LNCaP clone FGC (cell line): ENCODE measurements around the gene FUT3.

Experiments used
- DNase-seq: peaks from one replicate; pipeline ENCODE4 v3.0.0-alpha.2; 2011; ENCODE audit warnings: low read depth
- H3K4me3 ChIP-seq: 2 replicates; pipeline ENCODE4 v1.5.1; 2011; ENCODE audit warnings: mild to moderate bottlenecking, low read depth, low read length, control low read depth
- TF ChIP-seq, protein P1 (sequence below): IDR thresholded peaks from 2 replicates; pipeline ENCODE4 v1.5.1; 2012; ENCODE audit warnings: mild to moderate bottlenecking; ENCODE audit not compliant: control insufficient read depth, insufficient read depth; ENCODE audit errors: extremely low read depth

FUT3 gene

DNA sequence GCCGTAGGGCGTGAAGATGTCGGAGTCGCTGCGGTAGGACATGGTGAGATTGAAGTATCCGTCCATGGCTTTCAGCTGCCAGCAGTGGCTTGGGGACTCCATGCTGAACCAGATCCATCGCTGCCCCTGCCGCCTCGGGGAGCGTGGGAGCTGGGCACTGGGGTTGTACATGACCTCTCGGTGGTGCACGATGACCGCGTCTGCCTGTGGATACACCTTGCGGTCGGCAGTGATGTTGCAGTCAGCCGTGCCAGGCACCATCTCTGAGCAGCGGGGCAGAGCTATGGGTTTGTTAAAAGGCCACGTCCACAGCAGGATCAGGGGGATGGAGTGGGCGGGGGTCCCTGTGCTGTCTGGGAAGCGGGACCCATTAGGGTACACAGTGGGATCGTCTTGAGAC lies 19.2 kb downstream of the FUT3 start:
- no peak overlapping the region for H3K4me3 ChIP-seq
- TF ChIP-seq, protein P1, sequence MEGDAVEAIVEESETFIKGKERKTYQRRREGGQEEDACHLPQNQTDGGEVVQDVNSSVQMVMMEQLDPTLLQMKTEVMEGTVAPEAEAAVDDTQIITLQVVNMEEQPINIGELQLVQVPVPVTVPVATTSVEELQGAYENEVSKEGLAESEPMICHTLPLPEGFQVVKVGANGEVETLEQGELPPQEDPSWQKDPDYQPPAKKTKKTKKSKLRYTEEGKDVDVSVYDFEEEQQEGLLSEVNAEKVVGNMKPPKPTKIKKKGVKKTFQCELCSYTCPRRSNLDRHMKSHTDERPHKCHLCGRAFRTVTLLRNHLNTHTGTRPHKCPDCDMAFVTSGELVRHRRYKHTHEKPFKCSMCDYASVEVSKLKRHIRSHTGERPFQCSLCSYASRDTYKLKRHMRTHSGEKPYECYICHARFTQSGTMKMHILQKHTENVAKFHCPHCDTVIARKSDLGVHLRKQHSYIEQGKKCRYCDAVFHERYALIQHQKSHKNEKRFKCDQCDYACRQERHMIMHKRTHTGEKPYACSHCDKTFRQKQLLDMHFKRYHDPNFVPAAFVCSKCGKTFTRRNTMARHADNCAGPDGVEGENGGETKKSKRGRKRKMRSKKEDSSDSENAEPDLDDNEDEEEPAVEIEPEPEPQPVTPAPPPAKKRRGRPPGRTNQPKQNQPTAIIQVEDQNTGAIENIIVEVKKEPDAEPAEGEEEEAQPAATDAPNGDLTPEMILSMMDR = no peak
- DNase-seq = no peak

DNA sequence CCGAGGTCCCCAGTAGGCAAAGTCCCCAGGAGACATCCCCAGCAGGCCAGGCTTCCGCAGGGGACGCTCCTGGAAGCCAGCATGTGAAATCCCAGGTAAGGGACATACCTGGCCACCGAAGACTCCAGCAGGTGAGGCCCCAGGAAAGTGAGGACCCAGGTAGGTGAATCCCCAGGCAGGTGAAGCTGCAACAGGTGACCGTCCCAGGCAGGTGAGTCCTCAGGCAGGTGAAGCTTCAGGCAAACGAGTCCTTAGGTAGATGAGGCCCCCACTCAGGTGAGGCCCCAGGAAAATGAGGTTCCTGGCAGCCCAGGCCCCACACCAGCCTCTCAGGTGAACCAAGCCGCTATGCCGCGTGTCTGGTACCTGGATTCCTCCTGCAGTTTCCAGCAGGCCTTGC lies 20.1 kb downstream of the FUT3 start:
- H3K4me3 ChIP-seq = no peak overlapping the region
- no peak for DNase-seq
- TF ChIP-seq, protein P1 = no peak

DNA sequence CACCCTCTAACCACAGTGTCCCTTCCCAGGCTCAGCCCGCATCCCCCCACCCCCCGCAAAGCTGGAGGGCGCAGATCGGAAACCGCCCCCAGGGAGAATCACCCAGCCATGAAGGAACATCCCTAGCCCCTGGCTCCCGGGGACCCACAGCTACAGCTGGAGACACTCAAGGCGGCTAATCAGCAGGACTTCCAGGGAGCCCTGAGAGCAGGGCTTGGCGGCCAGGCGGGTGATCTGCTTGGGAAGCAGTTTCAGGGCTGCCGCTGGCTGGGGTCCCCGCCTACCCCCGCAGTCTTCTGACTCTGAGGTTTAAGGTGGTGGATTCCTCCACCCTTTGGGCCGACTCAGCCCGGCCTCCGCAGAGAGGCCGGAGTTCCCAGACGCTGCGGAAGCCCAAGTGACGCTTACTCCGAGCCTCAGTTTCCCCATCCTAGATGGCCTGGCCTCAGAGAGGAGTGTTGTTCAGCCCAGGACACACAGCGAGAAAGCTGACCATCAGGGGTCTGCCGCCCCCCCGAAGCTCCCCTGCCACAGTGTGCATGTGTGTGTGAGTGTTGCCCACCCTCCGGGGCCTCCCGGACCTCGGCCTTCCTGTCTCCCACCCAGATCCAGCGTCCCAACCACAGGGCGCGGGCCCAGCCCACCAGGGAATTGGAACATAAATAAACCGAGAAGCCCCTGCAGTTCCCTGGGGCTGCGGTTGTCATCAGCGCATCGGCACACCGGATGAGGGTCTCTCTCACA lies 21.5 kb downstream of the FUT3 start:
- TF ChIP-seq, protein P1 = no peak
- no peak overlapping the region for H3K4me3 ChIP-seq
- no peak for DNase-seq

DNA sequence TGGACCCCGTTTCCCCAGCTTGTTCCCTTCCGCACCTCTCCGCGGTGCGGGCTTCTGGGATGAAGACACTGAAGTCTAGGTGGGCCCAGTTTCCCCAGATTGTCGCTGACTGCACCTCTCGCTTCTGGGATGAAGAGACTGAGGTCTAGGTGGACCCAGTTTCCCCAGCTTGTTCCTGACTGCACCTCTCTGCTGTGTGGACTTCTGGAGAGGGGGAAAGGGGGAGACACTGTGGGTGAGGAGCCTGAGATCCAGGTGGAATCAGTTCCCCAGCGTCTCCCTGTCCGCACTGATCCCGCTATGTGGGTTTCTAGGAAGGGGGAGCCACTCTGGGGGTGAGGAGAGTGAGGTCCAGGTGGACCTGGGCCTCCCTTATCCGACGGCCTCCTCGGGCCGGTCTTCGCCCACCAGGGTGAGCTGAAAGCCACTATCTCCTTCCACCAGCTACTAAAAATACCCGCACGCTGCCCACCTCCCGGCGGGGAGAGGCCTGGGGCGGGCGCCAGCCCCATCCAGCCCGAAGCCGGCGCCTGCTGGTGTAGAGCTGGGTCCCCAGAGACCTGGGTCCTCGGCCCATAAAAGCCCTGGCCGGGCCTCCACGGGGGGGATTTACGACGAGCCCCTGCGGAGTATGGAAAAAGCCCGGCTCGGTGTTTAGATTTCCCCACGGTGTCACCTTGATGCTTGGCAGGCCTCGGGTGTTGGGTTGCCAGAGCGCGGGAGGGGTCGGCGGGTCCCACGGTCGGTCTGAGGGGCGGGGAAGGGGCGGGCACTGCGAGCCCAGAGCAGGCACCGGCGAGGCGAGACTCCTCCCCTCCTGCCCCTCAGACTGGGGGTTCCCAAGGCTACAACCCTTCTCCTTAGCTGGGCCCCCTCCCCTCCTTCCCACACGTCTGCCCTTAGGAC lies 22.3 kb downstream of the FUT3 start:
- peak overlapping the region; percentile 70 for H3K4me3 ChIP-seq
- DNase-seq = no peak
- TF ChIP-seq, protein P1 = no peak

DNA sequence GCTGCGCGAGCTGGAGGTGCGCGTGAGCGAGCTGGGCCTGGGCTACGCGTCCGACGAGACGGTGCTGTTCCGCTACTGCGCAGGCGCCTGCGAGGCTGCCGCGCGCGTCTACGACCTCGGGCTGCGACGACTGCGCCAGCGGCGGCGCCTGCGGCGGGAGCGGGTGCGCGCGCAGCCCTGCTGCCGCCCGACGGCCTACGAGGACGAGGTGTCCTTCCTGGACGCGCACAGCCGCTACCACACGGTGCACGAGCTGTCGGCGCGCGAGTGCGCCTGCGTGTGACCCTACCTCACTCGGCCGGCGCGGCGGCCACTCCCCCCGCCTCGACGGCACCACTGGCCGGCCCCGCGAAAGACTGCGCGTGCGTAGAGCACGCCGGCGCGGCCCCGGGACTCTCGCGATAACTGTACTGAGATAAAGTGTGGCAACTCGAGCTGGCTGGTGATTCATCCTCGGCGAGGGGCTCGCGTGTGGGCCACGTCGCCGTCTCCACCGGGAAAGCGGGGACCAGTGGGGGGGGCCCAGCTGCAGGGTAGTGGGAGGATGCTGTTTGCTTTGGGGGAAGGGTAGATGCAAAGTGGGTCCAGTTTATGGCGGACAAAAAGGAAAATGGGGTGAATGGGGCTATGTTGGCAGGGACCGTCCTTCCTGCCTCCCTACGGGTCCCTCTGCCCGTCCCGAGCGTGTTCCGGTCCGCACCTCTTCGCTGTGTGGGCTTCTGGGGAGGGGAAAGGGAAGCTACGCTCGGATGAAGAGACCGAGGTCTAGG lies 23.2 kb downstream of the FUT3 start:
- H3K4me3 ChIP-seq = peak overlapping the region; percentile 70
- peak; percentile 82 for DNase-seq
- TF ChIP-seq, protein P1 = no peak

DNA sequence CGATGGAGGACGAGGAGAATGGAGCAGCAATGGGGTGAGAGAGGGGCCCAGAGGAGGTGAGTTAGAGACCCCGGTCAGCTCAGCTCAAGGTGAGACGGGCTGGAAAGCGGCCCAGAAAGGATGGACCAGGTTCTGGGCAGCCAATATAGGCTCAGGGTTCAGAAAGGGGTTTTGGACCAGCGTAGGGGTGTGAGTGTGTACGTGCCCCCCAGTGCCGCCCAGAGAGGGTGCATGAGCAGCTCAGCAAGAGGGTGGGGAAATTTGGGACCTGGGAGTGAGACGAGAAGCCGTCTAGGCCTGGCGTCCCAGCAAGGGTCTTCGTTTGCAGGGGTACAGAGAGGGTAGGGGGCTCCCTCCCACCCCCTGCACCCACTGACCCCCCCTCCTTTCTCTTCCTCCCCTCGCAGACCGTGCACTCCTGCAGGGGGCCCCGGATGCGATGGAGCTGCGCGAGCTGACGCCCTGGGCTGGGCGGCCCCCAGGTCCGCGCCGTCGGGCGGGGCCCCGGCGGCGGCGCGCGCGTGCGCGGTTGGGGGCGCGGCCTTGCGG lies 23.8 kb downstream of the FUT3 start:
- peak overlapping the region; percentile 52 for H3K4me3 ChIP-seq
- TF ChIP-seq, protein P1 = no peak
- DNase-seq = no peak
